Endometrium (tissue), 2 donors: ENCODE measurements around the gene MIER3.
"Not testable (repeated sequence)": the region's sequence is repeated elsewhere in the genome, so short reads cannot be mapped to it uniquely, and the experiment has no call there.

ENCODE experiments used
- FAIRE-seq: peaks from 2 replicates; lab custom pipeline; 2012; peaks lifted over from hg19 to GRCh38; lab: Jason Lieb, UNC
- donor health status: control.
- donor health status: control.

Gene MIER3

GRCh38 chr5:56951946-56952691, at the start of gene MIER3:
TSS of gene MIER3 (minus strand) at chr5:56952123. CDS start at chr5:56952102, 21 bp downstream.
- FAIRE-seq, result no peak

- no peak for FAIRE-seq
Measured at GRCh38 chr5:56995596-56995995, 43.7 kb upstream of the MIER3 start.

- no peak for FAIRE-seq
Measured at GRCh38 chr5:56993241-56993640, 41.3 kb upstream of the MIER3 start.

GRCh38 chr5:56989676-56990075, 37.8 kb upstream of the MIER3 start:
- no peak for FAIRE-seq

GRCh38 chr5:56988490-56988889, 36.6 kb upstream of the MIER3 start:
- FAIRE-seq, result no peak

- FAIRE-seq, result no peak
Measured at GRCh38 chr5:56987171-56987570, 35.2 kb upstream of the MIER3 start.

- FAIRE-seq, result no peak
Measured at GRCh38 chr5:56986626-56986947, 34.7 kb upstream of the MIER3 start.

- FAIRE-seq, result no peak
Measured at GRCh38 chr5:56985936-56986625, 34.2 kb upstream of the MIER3 start.

GRCh38 chr5:56984445-56984844, 32.5 kb upstream of the MIER3 start:
- no peak for FAIRE-seq

- FAIRE-seq, result no peak
Measured at GRCh38 chr5:56983593-56984361, 31.9 kb upstream of the MIER3 start.

- FAIRE-seq, result no peak
Measured at GRCh38 chr5:56981548-56982315, 29.8 kb upstream of the MIER3 start.

- FAIRE-seq, result no peak
Measured at GRCh38 chr5:56979968-56980367, 28.0 kb upstream of the MIER3 start.

- FAIRE-seq, result not testable (repeated sequence)
Measured at GRCh38 chr5:56979526-56979925, 27.6 kb upstream of the MIER3 start.

GRCh38 chr5:56977822-56978221, 25.9 kb upstream of the MIER3 start:
- no peak for FAIRE-seq

- FAIRE-seq, result no peak
Measured at GRCh38 chr5:56977021-56977420, 25.1 kb upstream of the MIER3 start.

- no peak for FAIRE-seq
Measured at GRCh38 chr5:56974241-56974640, 22.3 kb upstream of the MIER3 start.

GRCh38 chr5:56973473-56973872, 21.6 kb upstream of the MIER3 start:
- FAIRE-seq, result no peak

GRCh38 chr5:56971275-56971674, 19.4 kb upstream of the MIER3 start:
- no peak for FAIRE-seq

GRCh38 chr5:56964173-56964572, 12.2 kb upstream of the MIER3 start:
- no peak for FAIRE-seq

GRCh38 chr5:56963246-56963645, 11.3 kb upstream of the MIER3 start:
- no peak for FAIRE-seq

- no peak for FAIRE-seq
Measured at GRCh38 chr5:56962286-56962685, 10.4 kb upstream of the MIER3 start.

- FAIRE-seq, result no peak
Measured at GRCh38 chr5:56961746-56962145, 9.8 kb upstream of the MIER3 start.
